ENCODE measurements around the gene NDRG3.

GRCh38 chr20:36628076-36628475 is 117.8 kb downstream of the NDRG3 start:
- no peak for TF ChIP-seq CTCF (IDR thresholded peaks at IDR 0.05)
- no peak for TF ChIP-seq POLR2AphosphoS5 (IDR thresholded peaks at IDR 0.05)
